Astrocyte (in vitro differentiated cells and primary cell): ENCODE data around the gene CENPF.
"Not testable (repeated sequence)": the region's sequence is repeated elsewhere in the genome, so short reads cannot be mapped to it uniquely, and the experiment has no call there.

Experiments used
- EZH2 ChIP-seq: IDR thresholded peaks from 2 replicates; pipeline ENCODE4 v1.6.1; 2012; ENCODE audit warnings: mild to moderate bottlenecking, low read length, inconsistent platforms; ENCODE audit not compliant: insufficient read depth
- TF ChIP-seq, protein P1 (sequence below): IDR thresholded peaks from 2 replicates; pipeline ENCODE4 v1.5.1; 2011; ENCODE audit warnings: low read depth, mild to moderate bottlenecking, inconsistent platforms, low read length, moderate library complexity; ENCODE audit not compliant: insufficient read depth

DNA sequence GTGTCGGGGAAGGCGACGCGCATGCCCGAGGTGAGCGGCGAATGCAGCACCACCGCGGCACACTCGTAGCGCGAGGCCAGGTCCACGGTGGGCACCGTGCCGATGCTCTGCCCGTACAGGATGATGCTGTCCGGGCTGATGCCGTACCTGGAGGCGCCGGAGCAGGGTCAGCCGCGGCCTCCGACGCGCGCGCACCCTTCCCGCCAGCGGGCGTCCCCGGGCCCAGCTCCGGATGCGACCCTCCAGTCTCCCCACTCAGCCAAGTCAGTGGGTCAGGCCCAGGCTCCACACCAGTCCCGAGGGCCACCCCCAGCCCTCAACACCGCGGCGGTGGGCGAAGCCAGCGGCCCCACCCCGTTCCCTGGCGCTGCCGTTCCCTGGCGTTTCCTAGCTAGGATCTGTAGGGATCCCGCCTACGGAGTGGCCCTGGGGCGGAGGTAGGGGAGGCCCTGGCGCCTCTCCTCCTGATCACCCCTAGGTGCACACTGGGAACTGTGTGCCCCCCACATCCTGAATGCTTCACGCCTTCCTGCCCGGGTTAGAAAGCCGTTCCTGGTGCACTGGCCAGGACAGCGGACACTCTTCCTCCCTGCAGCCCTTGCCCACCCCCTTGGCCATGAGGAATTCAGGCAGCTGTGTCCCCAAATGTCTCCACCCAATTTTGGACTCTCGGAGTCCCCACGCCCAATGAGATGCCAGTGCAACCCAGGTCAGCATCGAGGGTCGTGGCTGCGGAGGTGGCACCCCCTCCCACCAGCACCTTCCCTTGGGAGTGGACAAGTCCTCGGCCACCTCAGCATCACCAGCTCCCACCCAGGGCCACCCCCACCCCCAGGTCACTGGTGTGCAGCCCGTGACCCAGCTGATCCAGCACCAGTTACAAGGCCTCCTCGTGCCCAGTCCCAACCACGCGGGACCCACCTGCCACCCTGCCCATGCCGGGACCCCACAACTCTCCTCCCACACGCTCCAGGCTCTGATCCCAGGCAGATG, 3.2 kb downstream of the CENPF start:
- not testable (repeated sequence) for TF ChIP-seq EZH2
- TF ChIP-seq, protein P1, sequence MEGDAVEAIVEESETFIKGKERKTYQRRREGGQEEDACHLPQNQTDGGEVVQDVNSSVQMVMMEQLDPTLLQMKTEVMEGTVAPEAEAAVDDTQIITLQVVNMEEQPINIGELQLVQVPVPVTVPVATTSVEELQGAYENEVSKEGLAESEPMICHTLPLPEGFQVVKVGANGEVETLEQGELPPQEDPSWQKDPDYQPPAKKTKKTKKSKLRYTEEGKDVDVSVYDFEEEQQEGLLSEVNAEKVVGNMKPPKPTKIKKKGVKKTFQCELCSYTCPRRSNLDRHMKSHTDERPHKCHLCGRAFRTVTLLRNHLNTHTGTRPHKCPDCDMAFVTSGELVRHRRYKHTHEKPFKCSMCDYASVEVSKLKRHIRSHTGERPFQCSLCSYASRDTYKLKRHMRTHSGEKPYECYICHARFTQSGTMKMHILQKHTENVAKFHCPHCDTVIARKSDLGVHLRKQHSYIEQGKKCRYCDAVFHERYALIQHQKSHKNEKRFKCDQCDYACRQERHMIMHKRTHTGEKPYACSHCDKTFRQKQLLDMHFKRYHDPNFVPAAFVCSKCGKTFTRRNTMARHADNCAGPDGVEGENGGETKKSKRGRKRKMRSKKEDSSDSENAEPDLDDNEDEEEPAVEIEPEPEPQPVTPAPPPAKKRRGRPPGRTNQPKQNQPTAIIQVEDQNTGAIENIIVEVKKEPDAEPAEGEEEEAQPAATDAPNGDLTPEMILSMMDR = not testable (repeated sequence)
